Stimulated activated CD8-positive, alpha-beta memory T cell treated with anti-CD3 and anti-CD28 coated beads, Interleukin-2, amount 100 ng/mL, for 1 hour (primary cell): ENCODE data around the gene MARF1.
"Not testable (repeated sequence)": the region's sequence is repeated elsewhere in the genome, so short reads cannot be mapped to it uniquely, and the experiment has no call there.

Source experiments
- DNase-seq, 2 donors: peaks; one replicate each; pipeline ENCODE4 v3.0.0-alpha.2; 2020; ENCODE audit warnings: low read depth in 2 of 2

Gene MARF1

GRCh38 chr16:15601212-15601879 is 41.6 kb downstream of the MARF1 start:
- no peak for DNase-seq

GRCh38 chr16:15599303-15600070 is 43.5 kb downstream of the MARF1 start:
- DNase-seq, result no peak

- DNase-seq, result no peak
These were observed 44.2 kb downstream of the MARF1 start for GRCh38 chr16:15598648-15599190.

GRCh38 chr16:15597822-15598647 is 44.9 kb downstream of the MARF1 start:
- no peak for DNase-seq

- no peak for DNase-seq
These were observed 45.8 kb downstream of the MARF1 start for GRCh38 chr16:15597135-15597534.

- no peak for DNase-seq
These were observed 48.1 kb downstream of the MARF1 start for GRCh38 chr16:15594711-15595320.

GRCh38 chr16:15593235-15593634 is 49.7 kb downstream of the MARF1 start:
- no peak for DNase-seq

- no peak for DNase-seq
These were observed 50.6 kb downstream of the MARF1 start for GRCh38 chr16:15592324-15592723.

- no peak for DNase-seq
These were observed 55.7 kb downstream of the MARF1 start for GRCh38 chr16:15587152-15587825.

- DNase-seq, result no peak
These were observed 56.2 kb downstream of the MARF1 start for GRCh38 chr16:15586716-15587115.

GRCh38 chr16:15585956-15586355 is 57.0 kb downstream of the MARF1 start:
- no peak for DNase-seq

- DNase-seq, result no peak
These were observed 59.4 kb downstream of the MARF1 start for GRCh38 chr16:15583526-15583925.

- no peak for DNase-seq
These were observed 61.7 kb downstream of the MARF1 start for GRCh38 chr16:15581127-15581815.

GRCh38 chr16:15578824-15579223 is 64.1 kb downstream of the MARF1 start:
- DNase-seq, result no peak

GRCh38 chr16:15576960-15577958 is 65.7 kb downstream of the MARF1 start:
- no peak for DNase-seq

- no peak for DNase-seq
These were observed 67.5 kb downstream of the MARF1 start for GRCh38 chr16:15575293-15576049.

- DNase-seq, result no peak
These were observed 68.4 kb downstream of the MARF1 start for GRCh38 chr16:15574614-15574948.

- DNase-seq, result not testable (repeated sequence)
These were observed 68.9 kb downstream of the MARF1 start for GRCh38 chr16:15573896-15574613.
